ENCODE data around the gene AJAP1.
"Not testable (repeated sequence)": the region's sequence is repeated elsewhere in the genome, so short reads cannot be mapped to it uniquely, and the experiment has no call there.

The AJAP1 gene

GRCh38 chr1:4618827-4619226 lies 35.6 kb upstream of the AJAP1 start:
- not testable (repeated sequence) for H3K36me3 ChIP-seq (ENCODE audit: control insufficient read depth in 1 of 2, insufficient read depth in 2 of 2, low read length in 2 of 2); H3K27me3 ChIP-seq (ENCODE audit: low read depth, low read length); H3K4me1 ChIP-seq (ENCODE audit: control insufficient read depth in 1 of 2, insufficient read depth in 2 of 2, low read length in 2 of 2); H3K27ac ChIP-seq (ENCODE audit: low read length); H3K4me3 ChIP-seq (ENCODE audit: low read depth in 1 of 2, low read length in 2 of 2); H3K9me3 ChIP-seq (ENCODE audit: control insufficient read depth in 1 of 2, low read length in 2 of 2)

GRCh38 chr1:4621646-4622045 lies 32.8 kb upstream of the AJAP1 start:
- Histone ChIP-seq H3K4me1 (ENCODE audit: control insufficient read depth in 1 of 2, insufficient read depth in 2 of 2, low read length in 2 of 2) (no peaks in the 10 kb centered on the region), H3K36me3 (ENCODE audit: control insufficient read depth in 1 of 2, insufficient read depth in 2 of 2, low read length in 2 of 2) (no peaks in the 10 kb centered on the region), H3K27ac (ENCODE audit: low read length) (no peak overlapping the region), H3K4me3 (ENCODE audit: low read depth in 1 of 2, low read length in 2 of 2) (no peak overlapping the region), H3K27me3 (ENCODE audit: low read depth, low read length) (no peaks in the 10 kb centered on the region), H3K9me3 (ENCODE audit: control insufficient read depth in 1 of 2, low read length in 2 of 2) (no peaks in the 10 kb centered on the region)

DNA sequence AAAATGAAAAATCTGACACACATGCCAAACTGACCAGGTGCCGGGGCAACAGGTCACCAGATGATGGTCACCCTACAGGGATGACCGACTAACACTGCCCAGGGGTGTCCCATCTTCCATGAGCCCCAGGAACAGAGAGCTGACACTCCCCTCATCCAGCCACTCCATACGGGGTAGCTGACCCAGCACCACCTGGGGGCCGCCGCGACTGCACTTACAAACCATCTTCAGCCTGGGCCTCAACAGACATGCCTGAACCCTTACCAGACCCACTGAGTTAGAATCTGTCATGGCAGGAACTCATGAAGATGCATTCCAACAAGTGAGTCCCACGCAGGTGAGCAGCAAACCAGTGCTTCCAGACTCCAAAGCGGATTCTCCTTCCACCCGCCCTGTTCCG lies 31.6 kb upstream of the AJAP1 start:
- H3K4me3 ChIP-seq (ENCODE audit: low read depth in 1 of 2, low read length in 2 of 2), result no peak overlapping the region
- H3K9me3 ChIP-seq (ENCODE audit: control insufficient read depth in 1 of 2, low read length in 2 of 2), result no peaks in the 10 kb centered on the region
- no peaks in the 10 kb centered on the region for H3K27me3 ChIP-seq (ENCODE audit: low read depth, low read length)
- H3K27ac ChIP-seq (ENCODE audit: low read length), result no peak overlapping the region
- H3K36me3 ChIP-seq (ENCODE audit: control insufficient read depth in 1 of 2, insufficient read depth in 2 of 2, low read length in 2 of 2), result no peaks in the 10 kb centered on the region
- H3K4me1 ChIP-seq (ENCODE audit: control insufficient read depth in 1 of 2, insufficient read depth in 2 of 2, low read length in 2 of 2), result no peaks in the 10 kb centered on the region

- Histone ChIP-seq H3K27ac (ENCODE audit: low read length) (no peak overlapping the region), H3K9me3 (ENCODE audit: control insufficient read depth in 1 of 2, low read length in 2 of 2) (no peaks in the 10 kb centered on the region), H3K4me1 (ENCODE audit: control insufficient read depth in 1 of 2, insufficient read depth in 2 of 2, low read length in 2 of 2) (no peaks in the 10 kb centered on the region), H3K4me3 (ENCODE audit: low read depth in 1 of 2, low read length in 2 of 2) (no peak overlapping the region), H3K27me3 (ENCODE audit: low read depth, low read length) (no peaks in the 10 kb centered on the region), H3K36me3 (ENCODE audit: control insufficient read depth in 1 of 2, insufficient read depth in 2 of 2, low read length in 2 of 2) (no peaks in the 10 kb centered on the region)
These were observed 30.2 kb upstream of the AJAP1 start for GRCh38 chr1:4624141-4624715.

DNA sequence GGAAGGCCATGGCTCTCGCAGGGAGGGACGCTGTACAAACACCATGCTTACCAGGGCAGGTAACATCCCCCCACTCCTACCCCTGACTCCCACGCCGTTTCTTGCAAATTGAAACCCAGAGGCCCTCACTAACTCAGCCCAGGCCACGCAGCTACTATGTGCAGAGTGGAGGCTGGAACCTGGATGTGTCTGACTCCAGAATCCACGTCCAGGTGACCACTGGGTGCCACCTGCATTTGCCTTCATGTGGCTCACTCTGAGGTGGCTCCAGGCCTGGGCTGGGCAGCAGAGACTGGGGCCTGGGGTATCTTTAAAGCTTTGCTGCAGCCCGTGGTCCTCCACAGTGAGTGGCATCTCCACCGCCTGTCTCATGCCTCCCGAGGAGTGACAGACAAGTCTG lies 29.6 kb upstream of the AJAP1 start:
- H3K4me1 ChIP-seq (ENCODE audit: control insufficient read depth in 1 of 2, insufficient read depth in 2 of 2, low read length in 2 of 2), result no peaks in the 10 kb centered on the region
- no peak overlapping the region for H3K4me3 ChIP-seq (ENCODE audit: low read depth in 1 of 2, low read length in 2 of 2)
- H3K36me3 ChIP-seq (ENCODE audit: control insufficient read depth in 1 of 2, insufficient read depth in 2 of 2, low read length in 2 of 2), result no peaks in the 10 kb centered on the region
- no peak overlapping the region for H3K27ac ChIP-seq (ENCODE audit: low read length)
- no peaks in the 10 kb centered on the region for H3K27me3 ChIP-seq (ENCODE audit: low read depth, low read length)
- H3K9me3 ChIP-seq (ENCODE audit: control insufficient read depth in 1 of 2, low read length in 2 of 2), result no peaks in the 10 kb centered on the region

DNA sequence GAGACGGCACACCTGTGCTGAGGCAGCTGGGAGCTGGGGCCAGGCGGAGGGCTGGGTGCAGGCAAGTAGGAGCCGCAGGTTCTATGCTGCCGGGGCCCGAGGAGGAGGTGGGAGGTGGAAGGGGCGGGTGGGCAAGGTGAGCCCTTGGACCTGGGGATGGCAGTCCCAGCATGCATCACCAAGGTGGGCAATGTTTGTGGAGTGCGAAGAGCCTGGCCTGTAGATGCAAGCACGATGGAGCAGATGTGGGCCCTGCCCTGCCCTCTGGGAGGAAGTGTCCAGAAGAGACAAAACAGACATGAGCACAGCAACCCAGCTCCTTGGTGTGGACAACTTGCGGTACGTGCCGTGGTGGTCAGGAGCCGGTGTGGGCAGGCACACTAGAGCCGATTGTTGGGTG lies 28.3 kb upstream of the AJAP1 start:
- Histone ChIP-seq H3K4me3 (ENCODE audit: low read depth in 1 of 2, low read length in 2 of 2) (no peak overlapping the region), H3K27ac (ENCODE audit: low read length) (no peak overlapping the region), H3K9me3 (ENCODE audit: control insufficient read depth in 1 of 2, low read length in 2 of 2) (no peaks in the 10 kb centered on the region), H3K36me3 (ENCODE audit: control insufficient read depth in 1 of 2, insufficient read depth in 2 of 2, low read length in 2 of 2) (no peaks in the 10 kb centered on the region), H3K4me1 (ENCODE audit: control insufficient read depth in 1 of 2, insufficient read depth in 2 of 2, low read length in 2 of 2) (no peaks in the 10 kb centered on the region), H3K27me3 (ENCODE audit: low read depth, low read length) (no peaks in the 10 kb centered on the region)

GRCh38 chr1:4626560-4627319 lies 27.7 kb upstream of the AJAP1 start:
- no peaks in the 10 kb centered on the region for H3K36me3 ChIP-seq (ENCODE audit: control insufficient read depth in 1 of 2, insufficient read depth in 2 of 2, low read length in 2 of 2)
- no peak overlapping the region for H3K4me3 ChIP-seq (ENCODE audit: low read depth in 1 of 2, low read length in 2 of 2)
- no peak overlapping the region for H3K27ac ChIP-seq (ENCODE audit: low read length)
- H3K27me3 ChIP-seq (ENCODE audit: low read depth, low read length), result no peaks in the 10 kb centered on the region
- H3K4me1 ChIP-seq (ENCODE audit: control insufficient read depth in 1 of 2, insufficient read depth in 2 of 2, low read length in 2 of 2), result no peaks in the 10 kb centered on the region
- H3K9me3 ChIP-seq (ENCODE audit: control insufficient read depth in 1 of 2, low read length in 2 of 2), result no peaks in the 10 kb centered on the region

DNA sequence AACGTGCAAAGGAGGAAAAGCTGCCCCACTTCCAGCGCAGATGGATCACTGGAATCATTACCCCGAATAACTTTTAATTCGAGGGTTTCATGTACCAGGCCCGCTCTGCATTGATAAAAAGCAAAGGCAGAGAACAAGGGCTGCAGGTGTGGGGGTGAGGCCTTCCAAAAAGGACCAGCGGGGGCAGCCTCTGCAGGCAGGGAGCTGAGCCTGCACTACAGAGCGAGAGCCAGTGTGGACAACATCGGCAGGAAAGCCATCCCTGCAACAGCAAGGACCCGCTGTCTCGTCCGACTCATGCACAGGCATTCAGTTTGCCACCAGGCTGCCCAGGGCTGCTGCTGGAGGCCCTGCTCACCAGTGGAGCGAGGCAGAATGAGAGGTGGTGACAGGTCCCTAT lies 27.1 kb upstream of the AJAP1 start:
- Histone ChIP-seq H3K27ac (ENCODE audit: low read length) (no peak overlapping the region), H3K36me3 (ENCODE audit: control insufficient read depth in 1 of 2, insufficient read depth in 2 of 2, low read length in 2 of 2) (no peaks in the 10 kb centered on the region), H3K9me3 (ENCODE audit: control insufficient read depth in 1 of 2, low read length in 2 of 2) (no peaks in the 10 kb centered on the region)

DNA sequence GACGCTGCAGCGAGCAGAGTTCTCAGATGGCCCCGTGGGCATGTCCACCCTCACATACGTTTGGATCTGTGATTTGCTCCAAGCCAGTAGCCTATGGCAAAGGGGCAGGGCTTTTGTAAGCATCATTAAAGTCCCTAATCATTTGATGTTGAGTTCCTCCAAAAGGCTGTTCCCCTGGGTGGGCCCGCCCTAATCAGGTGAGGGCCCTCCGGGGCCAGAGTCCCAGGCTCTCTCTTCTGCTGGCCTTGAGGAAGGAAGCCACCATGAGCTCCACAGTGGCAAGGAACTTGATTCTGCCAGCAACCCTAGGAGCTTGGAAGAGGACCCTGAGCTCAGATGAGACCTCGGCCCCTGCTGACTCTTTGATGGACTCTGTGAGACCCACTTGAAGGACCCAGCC lies 25.4 kb upstream of the AJAP1 start:
- Histone ChIP-seq H3K27me3 (ENCODE audit: low read depth, low read length) (no peaks in the 10 kb centered on the region), H3K4me1 (ENCODE audit: control insufficient read depth in 1 of 2, insufficient read depth in 2 of 2, low read length in 2 of 2) (no peaks in the 10 kb centered on the region), H3K36me3 (ENCODE audit: control insufficient read depth in 1 of 2, insufficient read depth in 2 of 2, low read length in 2 of 2) (no peaks in the 10 kb centered on the region), H3K9me3 (ENCODE audit: control insufficient read depth in 1 of 2, low read length in 2 of 2) (no peaks in the 10 kb centered on the region), H3K27ac (ENCODE audit: low read length) (no peak overlapping the region), H3K4me3 (ENCODE audit: low read depth in 1 of 2, low read length in 2 of 2) (no peak overlapping the region)

More for the DNA sequence above, 27.1 kb upstream of the AJAP1 start:
- Histone ChIP-seq H3K4me3 (ENCODE audit: low read depth in 1 of 2, low read length in 2 of 2) (no peak overlapping the region), H3K27me3 (ENCODE audit: low read depth, low read length) (no peaks in the 10 kb centered on the region), H3K4me1 (ENCODE audit: control insufficient read depth in 1 of 2, insufficient read depth in 2 of 2, low read length in 2 of 2) (no peaks in the 10 kb centered on the region)

GRCh38 chr1:4630561-4630960 lies 23.8 kb upstream of the AJAP1 start:
- no peaks in the 10 kb centered on the region for H3K27me3 ChIP-seq (ENCODE audit: low read depth, low read length)
- no peaks in the 10 kb centered on the region for H3K4me1 ChIP-seq (ENCODE audit: control insufficient read depth in 1 of 2, insufficient read depth in 2 of 2, low read length in 2 of 2)
- H3K4me3 ChIP-seq (ENCODE audit: low read depth in 1 of 2, low read length in 2 of 2), result no peak overlapping the region

DNA sequence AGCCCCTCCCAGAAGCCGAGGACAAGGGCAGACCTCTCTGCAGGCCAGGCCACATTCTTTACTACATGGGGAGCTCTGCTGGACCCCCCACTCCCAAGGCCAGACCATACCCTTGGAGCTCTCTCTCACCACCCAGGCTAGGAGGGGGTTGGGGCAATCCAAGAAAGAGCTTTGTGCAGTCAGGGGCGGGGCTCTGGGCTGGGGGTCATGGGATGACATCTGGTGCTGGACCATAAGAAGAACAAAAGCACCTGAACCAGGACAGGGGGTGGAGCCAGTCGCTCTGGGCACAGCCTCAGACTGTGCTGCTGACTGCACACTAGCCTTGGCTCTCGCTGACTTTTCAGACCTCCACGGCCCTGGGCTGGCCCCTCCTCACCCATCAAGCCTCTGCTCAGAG lies 23.1 kb upstream of the AJAP1 start:
- no peaks in the 10 kb centered on the region for H3K9me3 ChIP-seq (ENCODE audit: control insufficient read depth in 1 of 2, low read length in 2 of 2)
- no peaks in the 10 kb centered on the region for H3K36me3 ChIP-seq (ENCODE audit: control insufficient read depth in 1 of 2, insufficient read depth in 2 of 2, low read length in 2 of 2)
- H3K27ac ChIP-seq (ENCODE audit: low read length), result no peak overlapping the region
- no peaks in the 10 kb centered on the region for H3K4me1 ChIP-seq (ENCODE audit: control insufficient read depth in 1 of 2, insufficient read depth in 2 of 2, low read length in 2 of 2)
- no peaks in the 10 kb centered on the region for H3K27me3 ChIP-seq (ENCODE audit: low read depth, low read length)
- no peak overlapping the region for H3K4me3 ChIP-seq (ENCODE audit: low read depth in 1 of 2, low read length in 2 of 2)

More at GRCh38 chr1:4630561-4630960, 23.8 kb upstream of the AJAP1 start:
- Histone ChIP-seq H3K27ac (ENCODE audit: low read length) (no peak overlapping the region), H3K9me3 (ENCODE audit: control insufficient read depth in 1 of 2, low read length in 2 of 2) (no peaks in the 10 kb centered on the region), H3K36me3 (ENCODE audit: control insufficient read depth in 1 of 2, insufficient read depth in 2 of 2, low read length in 2 of 2) (no peaks in the 10 kb centered on the region)

GRCh38 chr1:4633346-4633745 lies 21.1 kb upstream of the AJAP1 start:
- Histone ChIP-seq H3K36me3 (ENCODE audit: control insufficient read depth in 1 of 2, insufficient read depth in 2 of 2, low read length in 2 of 2) (no peaks in the 10 kb centered on the region), H3K9me3 (ENCODE audit: control insufficient read depth in 1 of 2, low read length in 2 of 2) (no peaks in the 10 kb centered on the region), H3K27ac (ENCODE audit: low read length) (no peak overlapping the region), H3K4me3 (ENCODE audit: low read depth in 1 of 2, low read length in 2 of 2) (no peak overlapping the region), H3K4me1 (ENCODE audit: control insufficient read depth in 1 of 2, insufficient read depth in 2 of 2, low read length in 2 of 2) (no peaks in the 10 kb centered on the region), H3K27me3 (ENCODE audit: low read depth, low read length) (no peaks in the 10 kb centered on the region)
